GM06990 (cell line): ENCODE measurements around the gene CDH4.

Experiments
- DNase-seq: peaks from one replicate; pipeline ENCODE4 v3.0.0-alpha.2; 2011; ENCODE audit not compliant: insufficient read length; ENCODE audit errors: extremely low read depth
- H3K27me3 ChIP-seq: replicated peaks from 2 replicates; pipeline ENCODE4 v1.6.0; 2011; ENCODE audit warnings: low read length; ENCODE audit not compliant: control insufficient read depth, insufficient read depth
- H3K36me3 ChIP-seq: 2 replicates; pipeline ENCODE4 v1.5.1; 2011; ENCODE audit warnings: low read length; ENCODE audit not compliant: control insufficient read depth, insufficient read depth
- H3K4me3 ChIP-seq: replicated peaks from 2 replicates; pipeline ENCODE4 v1.5.1; 2011; ENCODE audit warnings: low read depth, mild to moderate bottlenecking, control low read depth, low read length
- CTCF ChIP-seq: IDR thresholded peaks from 2 replicates; pipeline ENCODE4 v1.5.1; 2011; ENCODE audit warnings: low read length, control low read depth, mild to moderate bottlenecking, inconsistent platforms; ENCODE audit not compliant: insufficient read depth, poor library complexity, severe bottlenecking

CDH4 gene

GRCh38 chr20:61541537-61541936 lies 289.5 kb downstream of the CDH4 start:
- Histone ChIP-seq H3K4me3 (no peak overlapping the region), H3K36me3 (no peaks in the 10 kb centered on the region), H3K27me3 (no peaks in the 10 kb centered on the region)
- no peak for DNase-seq
- TF ChIP-seq CTCF, result no peak

GRCh38 chr20:61543086-61543485 lies 291.0 kb downstream of the CDH4 start:
- Histone ChIP-seq H3K36me3 (no peaks in the 10 kb centered on the region), H3K4me3 (no peak overlapping the region), H3K27me3 (no peaks in the 10 kb centered on the region)
- TF ChIP-seq CTCF, result no peak
- DNase-seq, result no peak

GRCh38 chr20:61543931-61544745 lies 292.1 kb downstream of the CDH4 start:
- Histone ChIP-seq H3K4me3 (no peak overlapping the region), H3K36me3 (no peaks in the 10 kb centered on the region), H3K27me3 (no peaks in the 10 kb centered on the region)
- TF ChIP-seq CTCF, result no peak
- DNase-seq, result no peak

GRCh38 chr20:61544910-61545889 lies 293.1 kb downstream of the CDH4 start:
- Histone ChIP-seq H3K36me3 (no peaks in the 10 kb centered on the region), H3K4me3 (no peak overlapping the region), H3K27me3 (no peaks in the 10 kb centered on the region)
- no peak for DNase-seq
- no peak for TF ChIP-seq CTCF

DNA sequence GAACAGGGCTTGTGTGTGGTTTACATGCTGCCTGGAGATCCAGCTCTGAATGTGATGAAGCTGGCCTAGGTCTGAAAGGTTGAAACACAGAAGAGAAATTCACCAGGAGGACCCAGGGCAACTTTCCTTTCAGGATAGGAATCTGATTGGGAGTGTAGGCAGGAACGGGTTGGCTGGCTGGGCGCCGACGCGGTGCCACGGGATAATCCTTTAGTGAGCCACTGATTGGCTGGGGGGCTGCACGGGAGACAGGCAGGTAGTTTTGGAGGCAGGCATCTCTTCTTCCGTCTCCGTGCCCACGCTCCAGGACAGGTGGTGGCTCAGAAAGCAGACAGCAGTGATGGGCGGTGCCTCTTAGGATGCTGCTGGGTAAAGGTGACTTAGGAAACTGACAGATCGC lies 294.6 kb downstream of the CDH4 start:
- TF ChIP-seq CTCF, result no peak
- no peak for DNase-seq
- no peaks in the 10 kb centered on the region for H3K36me3 ChIP-seq

More for the DNA sequence above, 294.6 kb downstream of the CDH4 start:
- no peaks in the 10 kb centered on the region for H3K27me3 ChIP-seq
- H3K4me3 ChIP-seq, result no peak overlapping the region
